GM21390 (cell line): ENCODE data around the gene KDR.

Experiments used
- ATAC-seq: cut with Tn5 transposase; IDR thresholded peaks from one replicate; pipeline ENCODE4 v1.9.1; 2021; ENCODE audit not compliant: unreplicated experiment

KDR gene

DNA sequence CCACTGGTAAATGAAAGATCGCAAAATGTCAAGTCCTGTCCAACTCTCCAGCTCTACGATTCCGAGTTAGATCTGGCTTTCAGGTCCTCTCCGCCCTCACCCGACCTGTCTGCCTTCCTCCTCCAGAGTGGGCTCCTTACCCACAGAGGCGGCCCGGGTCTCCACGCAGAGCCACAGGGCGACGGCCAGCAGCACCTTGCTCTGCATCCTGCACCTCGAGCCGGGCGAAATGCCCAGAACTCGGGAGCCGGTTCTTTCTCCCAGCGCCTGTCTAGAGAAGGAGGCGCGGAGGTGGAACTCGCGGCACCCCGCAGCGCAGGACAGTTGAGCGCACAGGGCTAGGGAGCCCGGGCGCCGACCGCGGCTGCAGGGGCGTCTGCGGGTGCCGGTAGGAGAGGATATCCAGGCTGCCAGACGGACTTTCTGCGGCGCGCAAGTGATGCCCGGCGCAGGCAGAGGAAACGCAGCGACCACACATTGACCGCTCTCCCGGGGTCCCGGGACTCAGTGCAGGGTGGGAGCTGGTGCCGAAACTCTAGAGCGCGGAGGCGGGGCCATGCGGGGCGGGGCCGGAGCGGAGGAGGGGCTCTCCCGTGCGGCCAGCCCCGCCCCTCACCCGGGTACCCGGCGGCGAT lies at the start of gene KDR:
KDR (minus strand) TSS at position 509 of the 635 bp plus-strand sequence; CDS start at position 207, 302 bp downstream.
- no peak for ATAC-seq

DNA sequence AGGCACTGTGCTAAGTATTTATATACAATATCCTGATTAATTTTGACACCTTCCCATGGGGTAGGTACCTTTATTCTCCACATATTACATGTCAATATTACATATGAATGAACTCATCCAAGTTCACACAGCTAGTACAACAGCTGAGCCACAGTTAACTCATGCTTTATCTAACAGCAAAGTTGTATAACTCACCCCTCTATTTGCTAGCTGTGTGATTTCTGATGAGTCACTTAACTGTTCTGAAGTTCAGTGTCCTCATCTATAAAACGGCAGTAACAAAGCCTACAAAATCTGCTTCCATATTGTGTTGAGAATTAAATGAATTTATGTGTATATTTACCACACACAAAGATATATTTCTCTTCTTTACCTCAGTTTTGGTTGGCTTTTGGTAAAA lies 48.2 kb upstream of the KDR start:
- ATAC-seq = no peak

DNA sequence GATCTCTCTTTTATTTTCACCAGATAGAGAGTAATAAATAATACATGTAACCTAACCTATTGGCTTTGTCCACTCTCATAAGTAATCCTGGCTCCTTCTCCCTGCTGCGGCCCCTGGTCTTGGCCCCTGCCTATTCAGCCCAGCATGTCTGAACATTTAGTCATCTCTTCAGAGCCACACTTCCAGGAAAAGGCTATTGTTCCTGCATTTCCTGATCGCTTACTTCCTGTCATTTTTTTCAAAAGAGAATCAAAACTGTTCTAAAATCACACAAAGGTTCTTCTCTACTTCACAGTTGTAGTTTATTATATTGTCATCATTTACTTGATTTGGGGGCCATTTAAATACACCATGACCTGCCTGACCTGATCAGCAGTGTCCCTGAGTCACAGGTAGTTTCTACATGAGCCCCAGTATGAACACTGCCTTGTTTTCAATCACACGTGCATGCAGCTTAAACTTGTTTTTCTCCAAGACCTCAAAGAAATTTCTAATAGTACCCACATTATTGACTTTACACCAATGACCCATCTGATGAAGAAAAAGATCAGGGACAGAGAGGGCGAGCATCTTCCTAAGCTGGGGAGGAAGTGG lies 47.4 kb upstream of the KDR start:
- ATAC-seq = no peak

DNA sequence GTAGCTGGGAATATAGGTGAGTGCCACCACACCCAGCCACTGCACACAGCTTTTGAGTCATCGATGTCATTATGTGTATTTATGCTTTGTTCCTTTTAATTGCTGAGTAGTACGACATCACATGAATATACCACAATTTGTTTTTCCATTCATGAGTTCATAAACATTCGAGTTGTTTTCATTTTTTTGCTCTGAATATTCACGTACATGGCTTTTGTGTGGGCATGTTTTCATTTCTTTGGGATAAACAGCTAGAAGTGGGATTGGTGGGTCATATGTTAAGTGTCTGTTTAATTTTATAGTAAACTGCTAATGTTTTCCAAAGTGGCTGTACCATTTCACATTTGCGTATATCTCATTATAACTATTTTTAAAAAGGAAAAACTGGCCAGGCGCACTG lies 45.1 kb upstream of the KDR start:
- no peak for ATAC-seq

DNA sequence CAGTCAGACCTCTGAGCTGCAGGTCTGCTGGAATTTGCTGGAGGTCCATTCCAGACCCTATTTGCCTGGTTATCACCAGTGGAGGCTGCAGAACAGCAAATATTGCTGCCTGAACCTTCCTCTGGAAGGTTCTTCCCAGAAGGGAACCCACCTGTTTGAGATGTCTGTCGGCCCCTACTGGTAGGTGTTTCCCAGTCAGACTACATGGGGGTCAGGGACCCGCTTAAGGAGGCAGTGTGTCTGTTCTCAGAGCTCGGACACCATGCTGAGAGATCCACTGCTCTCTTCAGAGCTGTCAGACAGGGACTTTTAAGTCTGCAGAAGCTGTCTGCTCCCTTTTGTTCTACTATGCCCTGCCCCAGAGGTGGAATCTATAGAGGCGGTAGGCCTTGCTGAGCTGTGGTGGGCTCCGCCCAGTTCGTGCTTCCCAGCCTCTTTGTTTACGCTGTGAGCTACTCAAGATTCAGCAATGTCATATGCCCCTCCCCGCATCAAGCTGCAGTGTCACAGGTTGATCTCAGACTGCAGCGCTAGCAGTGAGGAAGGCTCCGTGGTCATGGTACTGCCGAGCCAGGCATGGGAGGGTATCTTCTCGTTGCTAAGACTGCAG lies 44.1 kb upstream of the KDR start:
- ATAC-seq = no peak

DNA sequence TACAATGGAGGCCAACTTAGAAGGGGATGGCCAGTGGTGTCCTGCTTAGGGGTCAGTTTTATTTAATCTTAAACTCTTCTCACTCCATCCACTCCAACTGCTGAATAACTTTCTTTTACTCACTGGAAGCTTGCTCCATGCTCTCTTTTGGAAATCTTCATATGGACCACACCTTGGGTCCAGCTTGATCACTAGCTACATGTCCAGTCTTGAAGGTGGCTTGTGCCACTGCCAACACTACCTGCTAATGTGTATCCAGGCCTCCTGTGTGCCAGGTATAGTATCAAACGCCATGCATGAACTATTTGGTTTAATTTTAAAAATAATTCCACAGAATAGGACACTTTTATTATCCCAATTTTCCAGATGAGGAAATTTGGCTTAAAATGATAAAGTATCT lies 37.0 kb upstream of the KDR start:
- no peak for ATAC-seq

DNA sequence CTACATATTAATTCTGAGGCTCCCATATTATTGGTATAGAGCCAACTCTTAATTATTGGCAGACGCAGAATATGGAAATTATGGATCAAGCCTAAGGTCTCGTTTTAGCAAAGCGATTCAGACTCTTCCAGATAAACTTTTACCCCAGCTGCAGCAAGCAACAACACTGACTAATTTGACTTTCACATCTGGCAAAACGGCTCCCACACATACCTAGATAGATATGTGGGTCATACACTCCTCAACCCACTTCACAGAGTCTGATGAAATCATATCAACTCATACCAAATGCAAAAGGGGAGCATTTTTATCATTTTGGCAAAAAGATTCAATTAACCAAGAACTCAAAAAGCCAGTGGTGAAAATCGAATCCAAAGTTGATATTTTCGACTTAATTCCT lies 36.3 kb upstream of the KDR start:
- no peak for ATAC-seq

DNA sequence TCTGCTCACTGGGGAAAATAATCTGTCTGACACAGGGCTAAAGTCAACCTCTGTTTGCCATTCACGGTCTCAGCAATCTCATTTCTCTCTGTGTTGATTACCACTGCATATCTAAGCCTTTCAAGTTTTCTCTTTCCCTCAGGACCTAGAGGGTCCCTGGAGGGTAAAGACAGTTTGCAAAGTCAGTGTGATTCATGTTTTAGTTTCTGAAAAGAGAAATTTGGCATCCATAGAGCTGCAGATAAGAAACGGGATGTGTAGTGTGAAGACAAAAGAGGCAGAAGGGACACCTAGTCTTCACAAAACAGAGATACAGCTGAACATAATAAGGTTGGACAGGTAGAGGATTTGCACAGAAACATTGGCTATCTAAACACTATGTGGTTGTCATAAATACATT lies 34.5 kb upstream of the KDR start:
- no peak for ATAC-seq

DNA sequence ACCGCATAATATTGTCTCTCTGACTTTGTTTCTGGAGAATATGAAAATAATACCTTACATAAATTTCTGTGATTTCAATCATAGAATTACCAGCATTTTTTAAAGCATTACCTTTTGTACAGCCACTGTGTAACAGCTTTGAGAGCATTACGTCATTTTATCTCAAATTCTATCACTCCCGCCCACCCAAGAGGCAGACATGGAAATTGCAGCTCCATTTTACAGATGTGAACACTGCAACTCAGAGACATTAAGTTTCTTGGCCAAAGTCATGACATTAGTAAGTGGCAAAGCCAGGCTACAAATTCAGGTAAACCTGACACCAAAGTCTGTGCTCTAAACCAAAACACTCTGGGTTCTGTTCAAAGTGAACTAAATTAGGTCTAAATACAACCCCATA lies 33.6 kb upstream of the KDR start:
- ATAC-seq = no peak

DNA sequence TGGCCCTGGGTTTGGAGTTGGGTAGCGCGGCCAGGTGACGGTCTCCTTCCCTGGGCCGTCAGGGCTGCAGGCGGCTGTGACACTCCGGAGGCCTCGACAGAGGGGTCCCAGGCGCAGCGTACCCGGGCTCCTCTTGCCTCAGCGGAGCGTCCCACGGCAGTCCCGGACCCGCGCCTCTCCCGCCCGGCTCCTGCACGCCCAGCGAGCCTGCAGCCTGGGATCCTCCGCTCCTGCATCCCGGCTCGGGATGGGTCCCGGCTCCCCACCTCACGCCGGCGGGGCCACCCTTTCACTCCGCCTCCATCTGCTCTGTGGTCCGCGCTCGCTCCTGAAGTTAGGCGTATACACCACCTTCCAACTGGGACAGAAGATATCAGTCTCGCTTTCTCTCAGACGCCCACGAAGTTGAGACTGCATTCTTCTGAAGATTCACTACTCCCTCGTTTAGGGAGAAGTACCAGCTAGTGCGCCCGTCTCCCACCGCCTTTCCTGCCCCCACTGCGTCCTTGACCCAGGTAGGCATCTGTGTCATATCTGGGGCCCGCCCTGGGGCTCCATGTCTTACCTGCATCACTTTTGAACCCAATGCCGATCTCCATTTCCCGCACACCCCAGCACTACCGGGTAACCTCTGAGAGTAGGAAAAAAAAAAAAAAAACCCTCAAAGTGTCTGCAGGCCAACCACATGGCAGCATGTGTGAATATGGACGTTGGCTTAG lies 32.3 kb upstream of the KDR start:
- ATAC-seq = no peak

DNA sequence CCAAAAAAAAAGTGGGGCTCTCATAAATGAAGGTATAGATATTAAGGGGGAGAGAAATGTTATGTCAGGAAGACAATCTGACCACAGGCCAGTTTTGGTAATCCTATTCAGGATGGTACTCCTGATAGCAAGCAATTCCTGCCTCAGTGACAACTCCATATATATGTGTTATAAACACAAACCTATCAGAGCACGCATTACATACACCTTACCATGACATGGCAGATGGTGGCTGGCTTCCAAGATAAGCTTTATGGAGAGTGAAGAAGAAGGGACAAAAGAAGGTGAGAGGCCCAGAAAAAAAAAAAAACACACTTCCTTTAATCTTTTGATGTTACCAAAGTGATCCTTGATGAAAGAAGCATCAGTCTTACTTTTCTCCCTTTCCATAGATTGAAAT lies 29.5 kb upstream of the KDR start:
- no peak for ATAC-seq

DNA sequence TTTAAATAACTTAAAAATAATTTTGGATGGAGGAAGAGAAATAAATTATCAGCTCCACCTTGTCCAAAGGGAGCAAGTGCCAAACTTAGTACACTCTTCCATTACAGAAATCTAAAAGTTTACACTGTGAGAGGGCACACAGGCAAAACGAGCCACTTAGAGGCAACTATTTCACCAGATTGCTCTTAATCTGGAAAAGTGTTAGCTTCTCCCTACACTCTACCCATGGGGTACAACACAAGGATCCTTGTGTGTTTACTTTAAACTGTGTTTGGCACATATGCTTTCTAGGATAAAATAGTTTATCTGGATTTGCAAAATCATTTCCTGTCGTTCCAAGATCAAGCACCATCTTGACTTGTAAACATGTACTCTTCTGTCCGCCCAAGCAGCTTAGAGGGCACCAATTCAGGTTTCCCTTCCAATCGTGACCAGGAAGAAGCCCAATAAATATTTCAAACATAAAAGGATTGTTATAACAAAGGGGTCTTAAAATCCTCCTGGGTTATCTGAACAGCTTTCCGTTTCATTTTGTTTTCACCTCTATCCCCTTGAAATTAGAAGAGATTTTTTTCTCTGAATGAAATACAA lies 29.0 kb upstream of the KDR start:
- no peak for ATAC-seq

DNA sequence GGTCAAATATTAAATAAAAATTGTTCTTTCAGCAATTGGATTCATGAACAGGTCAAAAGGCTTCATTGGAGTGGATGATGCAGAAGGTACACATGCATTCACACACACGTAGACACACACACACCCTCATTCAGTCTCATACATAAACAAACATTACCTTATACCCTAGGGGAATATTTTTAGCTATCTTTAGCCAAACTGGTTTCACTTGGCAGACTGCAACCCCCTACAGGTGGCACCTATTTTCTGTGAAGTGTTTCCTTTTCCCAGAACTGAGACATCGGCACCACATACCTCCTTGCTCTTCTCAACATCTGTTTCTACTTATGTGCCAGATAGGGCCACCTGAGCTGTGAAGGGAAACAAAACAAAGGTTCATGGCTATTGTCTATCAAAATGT lies 18.5 kb upstream of the KDR start:
- ATAC-seq = no peak

DNA sequence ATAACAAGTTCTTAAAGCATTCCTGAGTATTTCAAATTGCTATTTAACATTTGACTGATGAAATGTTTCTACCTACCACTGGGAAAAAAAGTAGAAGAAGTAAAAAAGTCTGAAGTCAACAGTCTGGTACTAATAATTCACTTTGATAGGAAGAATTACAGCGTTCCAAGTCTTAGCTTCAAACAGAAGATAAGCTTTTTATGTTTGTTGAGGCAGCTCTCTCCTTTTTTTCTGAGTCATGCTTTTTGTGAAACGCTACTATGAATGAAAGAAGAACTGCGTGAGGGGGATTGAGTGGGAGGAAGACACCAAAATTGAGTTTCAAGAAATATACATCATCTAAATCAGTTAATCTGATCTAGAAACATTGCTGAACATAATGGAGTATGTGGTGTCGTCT lies 13.0 kb upstream of the KDR start:
- no peak for ATAC-seq

DNA sequence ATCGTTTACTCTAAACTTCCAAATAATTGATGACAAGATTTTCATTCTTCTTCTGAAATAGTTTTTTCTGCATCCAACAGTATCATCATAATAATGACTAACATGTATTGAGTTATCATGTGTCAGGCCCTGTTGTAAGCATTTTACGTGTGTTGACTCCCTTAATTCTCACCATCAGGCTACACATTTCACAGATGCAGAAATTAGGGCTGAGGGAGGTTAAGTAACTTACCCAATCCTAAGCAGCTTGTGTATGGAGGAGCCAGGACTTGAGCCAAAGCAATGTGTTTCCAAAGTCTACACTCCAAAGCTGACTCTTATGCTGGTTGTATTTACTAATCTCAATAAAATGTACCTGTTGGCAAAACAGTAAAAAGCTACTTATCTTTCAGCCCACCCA lies 11.2 kb upstream of the KDR start:
- ATAC-seq = no peak

DNA sequence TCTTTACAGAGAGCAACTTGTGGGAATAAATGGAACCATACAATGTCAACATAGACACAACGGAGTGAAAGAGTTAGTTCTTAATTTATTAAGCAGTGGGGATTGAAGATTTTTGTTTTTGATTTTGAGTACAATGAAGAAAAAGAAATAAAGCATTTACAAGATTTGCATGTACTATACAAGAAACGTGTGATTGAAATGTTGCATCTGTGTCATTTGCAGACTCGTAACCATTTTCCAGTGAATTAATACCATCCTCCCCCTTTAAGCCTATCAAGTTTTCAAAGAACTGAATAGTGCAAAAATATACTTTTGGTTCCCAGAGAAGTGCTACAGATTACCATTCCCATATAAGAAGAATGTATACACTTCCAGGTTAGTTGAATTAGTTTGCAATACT lies 8.6 kb upstream of the KDR start:
- no peak for ATAC-seq

DNA sequence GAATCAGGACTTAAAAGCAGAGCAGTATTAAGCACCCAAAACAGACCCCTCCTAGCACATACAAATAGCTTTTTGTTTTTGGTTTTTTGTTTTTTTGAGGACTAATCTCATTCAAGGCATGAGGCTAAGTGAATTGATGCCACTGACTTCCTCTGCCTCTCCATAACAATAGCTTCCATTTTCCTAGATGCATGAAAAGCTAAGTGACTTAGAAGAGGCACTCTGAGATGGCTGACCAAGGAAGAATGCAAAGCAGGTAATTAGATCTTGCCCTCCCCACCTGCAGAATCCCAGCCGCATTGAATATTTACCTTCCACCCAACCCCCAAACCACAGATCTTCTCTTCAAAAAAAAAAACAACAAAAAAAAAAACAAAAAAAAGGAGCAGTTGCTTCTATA lies 7.4 kb upstream of the KDR start:
- ATAC-seq = no peak

DNA sequence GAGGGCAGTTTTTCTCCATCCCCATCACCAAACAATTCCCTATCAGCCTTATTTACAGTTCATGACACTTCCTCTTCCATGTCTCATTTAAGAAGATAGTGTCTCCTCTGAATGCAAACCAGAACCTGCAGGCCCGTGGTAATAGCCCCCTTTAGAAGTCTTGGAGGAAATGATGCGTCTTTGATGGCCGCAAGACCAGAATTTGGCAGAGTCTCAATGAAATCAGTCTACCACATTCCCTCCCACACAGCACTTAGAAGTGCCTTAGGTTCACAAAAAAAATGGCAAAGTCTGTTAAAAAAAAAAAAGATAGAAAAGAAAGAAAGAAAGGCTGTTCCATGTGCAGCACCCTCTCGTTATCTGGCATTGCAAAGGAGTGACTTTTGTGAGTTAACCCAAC lies 2.1 kb upstream of the KDR start:
- ATAC-seq = no peak

DNA sequence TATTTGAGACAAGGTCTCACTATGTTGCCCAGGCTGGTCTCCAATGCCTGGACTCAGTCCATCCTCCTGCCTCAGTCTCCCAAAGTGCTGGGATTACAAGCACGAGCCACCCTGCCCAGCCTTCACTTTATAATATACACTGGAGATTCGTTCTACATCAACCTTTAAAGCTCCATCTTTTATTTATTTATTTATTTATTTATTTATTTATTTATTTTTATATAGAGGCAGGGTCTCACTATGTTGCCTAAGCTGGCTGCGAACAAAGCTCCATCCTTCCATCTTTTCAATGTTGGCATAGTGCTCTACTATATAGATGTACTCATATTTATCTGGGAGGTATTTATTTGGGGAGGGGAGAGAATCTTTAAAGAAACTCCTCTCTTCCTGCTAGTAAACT lies 1.7 kb upstream of the KDR start:
- ATAC-seq = no peak

DNA sequence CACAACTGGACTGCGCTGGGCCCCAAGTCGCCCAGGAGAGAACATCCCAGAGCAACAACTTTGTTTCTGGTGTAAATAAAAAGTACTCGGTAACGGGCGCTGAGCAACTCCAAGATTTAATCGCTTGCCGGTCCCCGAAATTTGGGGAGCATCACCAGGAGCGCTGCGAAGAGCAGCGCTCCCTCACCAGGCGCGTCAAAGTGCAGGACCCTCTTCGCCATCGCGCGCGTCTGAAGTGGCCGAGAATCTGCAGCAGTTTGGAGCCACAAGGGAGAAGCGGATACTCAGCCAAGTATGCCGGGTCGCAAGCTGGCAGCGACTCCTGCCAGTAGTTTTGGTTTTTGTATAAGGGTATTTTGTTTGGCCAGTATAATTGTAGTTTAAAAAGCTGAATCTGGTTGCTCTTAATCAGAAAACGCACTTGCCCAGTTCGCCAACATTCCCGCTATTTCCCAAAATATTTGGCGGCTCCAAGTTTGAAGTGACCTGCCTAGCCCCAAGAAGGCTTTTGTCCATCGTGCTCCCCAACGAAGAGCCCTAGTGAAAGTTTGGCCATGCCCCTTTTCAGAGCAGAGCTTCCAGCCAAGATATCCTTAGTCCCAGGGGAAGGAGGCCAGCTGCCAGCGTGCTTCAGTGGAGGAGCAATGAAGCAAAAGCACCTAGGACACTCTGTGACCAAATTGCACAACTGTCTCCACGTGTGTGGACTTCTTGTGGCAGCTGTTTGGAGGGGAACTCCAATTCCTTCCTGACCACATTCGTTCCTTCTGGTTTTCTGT lies 557 bp upstream of the KDR start:
- ATAC-seq = no peak
